HG03565 (cell line): Measurements from ENCODE around the gene ARHGAP15.

Experiments used
- ATAC-seq: cut with Tn5 transposase; IDR thresholded peaks from one replicate; pipeline ENCODE4 v1.9.1; 2021; ENCODE audit warnings: mild to moderate bottlenecking, moderate library complexity; ENCODE audit not compliant: unreplicated experiment

ARHGAP15 gene

DNA sequence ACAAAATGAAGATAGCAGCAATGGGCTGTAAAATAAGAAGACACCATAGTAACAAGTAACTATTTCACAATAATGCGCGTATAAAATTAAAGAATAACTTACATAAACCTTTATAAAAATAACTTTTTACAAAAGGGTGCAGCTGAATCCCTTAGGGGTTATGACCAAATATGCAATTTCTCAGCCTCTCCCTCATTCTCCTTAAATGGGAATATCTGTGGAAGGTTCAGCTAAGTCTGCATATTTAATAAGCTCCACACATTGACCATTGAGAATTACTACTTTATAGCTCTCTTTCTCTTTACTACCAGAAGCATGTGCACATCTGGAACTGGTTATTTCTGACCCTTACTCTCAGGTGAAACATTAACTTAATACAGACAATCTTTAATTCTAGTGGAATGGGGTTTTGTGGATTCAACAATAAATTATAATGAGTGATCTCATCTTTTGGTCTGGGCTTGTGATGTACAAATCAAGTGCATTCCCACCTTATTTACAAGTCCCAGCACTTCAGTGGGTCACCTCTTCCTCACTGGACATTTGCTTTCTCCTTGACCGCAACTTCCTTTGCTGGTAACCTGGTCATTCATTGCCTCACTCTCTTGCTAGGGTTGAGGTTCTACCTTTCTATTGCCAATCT lies 15.7 kb downstream of the ARHGAP15 start:
- no peak for ATAC-seq

- no peak for ATAC-seq
These were observed 17.1 kb downstream of the ARHGAP15 start for GRCh38 chr2:143146366-143146765.

- no peak for ATAC-seq
These were observed 17.8 kb downstream of the ARHGAP15 start for GRCh38 chr2:143146815-143147530.

- ATAC-seq: no peak
These were observed 18.8 kb downstream of the ARHGAP15 start for GRCh38 chr2:143148011-143148410.

DNA sequence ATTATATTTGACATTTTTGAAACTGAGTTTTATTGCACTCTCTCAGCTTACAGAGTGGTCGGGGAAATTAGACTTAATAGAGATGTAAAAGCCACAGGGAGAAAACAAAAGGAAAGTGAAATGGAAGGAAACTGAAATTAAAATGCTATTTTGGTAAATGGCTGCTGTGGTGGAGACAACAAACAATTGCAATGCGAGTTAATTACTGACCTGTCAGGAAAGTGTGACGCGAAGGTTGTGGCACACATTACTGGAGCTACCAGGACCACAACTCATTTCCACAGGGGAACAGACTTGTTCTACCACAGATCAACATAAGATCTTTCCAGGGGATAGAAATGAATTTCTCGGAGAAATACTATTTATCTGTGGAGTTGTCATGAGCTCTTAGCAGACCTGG lies 19.5 kb downstream of the ARHGAP15 start:
- peak; percentile 33 for ATAC-seq

DNA sequence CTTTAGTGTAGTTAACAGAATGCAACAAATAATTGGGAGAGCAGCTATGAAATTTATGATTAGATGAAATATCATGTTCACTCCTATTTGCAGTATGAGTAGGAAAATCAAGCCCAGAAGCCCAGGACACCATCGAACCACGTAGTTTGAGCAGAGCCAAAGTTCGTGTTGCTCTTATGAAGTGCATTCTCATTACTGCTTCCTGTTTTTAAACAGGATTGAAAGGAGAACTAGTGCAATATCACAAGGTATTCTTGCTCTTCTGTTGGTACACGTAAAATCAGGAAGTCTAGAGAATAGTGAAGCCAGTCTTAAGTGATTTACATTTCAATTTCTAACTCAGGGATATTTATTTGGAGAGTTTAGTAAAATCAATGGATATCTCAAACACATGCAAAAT lies 21.1 kb downstream of the ARHGAP15 start:
- peak; percentile 69 for ATAC-seq

DNA sequence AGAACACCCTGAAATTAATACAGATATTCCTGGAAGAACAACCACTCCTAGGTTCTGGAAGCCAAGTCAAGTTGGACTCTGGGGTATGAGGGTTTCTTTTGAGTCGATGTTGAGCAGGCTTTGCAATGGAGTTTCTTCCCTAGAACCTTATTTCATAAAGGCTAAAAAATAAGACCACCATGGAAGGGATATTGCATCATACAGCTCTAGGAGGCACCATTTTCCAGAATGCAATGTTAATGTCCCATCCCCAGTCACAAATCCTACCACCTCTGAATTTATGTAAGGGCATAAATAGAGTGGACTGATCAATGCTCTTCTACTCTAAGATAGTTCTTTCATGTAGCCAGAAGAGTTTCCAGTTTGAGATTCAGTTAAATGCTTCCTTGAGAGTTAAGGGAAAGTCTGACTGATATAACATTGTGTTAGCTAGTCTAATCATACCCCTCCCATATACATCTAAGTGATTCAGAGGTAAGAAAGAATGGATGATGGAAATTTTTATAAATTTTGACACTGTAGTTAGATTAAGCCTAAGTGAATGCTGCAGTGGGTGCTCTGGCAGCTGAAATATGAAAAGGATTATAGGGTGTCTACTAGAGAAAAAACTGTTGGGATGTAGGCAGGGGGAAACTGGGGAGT lies 22.0 kb downstream of the ARHGAP15 start:
- no peak for ATAC-seq

GRCh38 chr2:143152219-143152618 lies 23.0 kb downstream of the ARHGAP15 start:
- ATAC-seq: no peak

DNA sequence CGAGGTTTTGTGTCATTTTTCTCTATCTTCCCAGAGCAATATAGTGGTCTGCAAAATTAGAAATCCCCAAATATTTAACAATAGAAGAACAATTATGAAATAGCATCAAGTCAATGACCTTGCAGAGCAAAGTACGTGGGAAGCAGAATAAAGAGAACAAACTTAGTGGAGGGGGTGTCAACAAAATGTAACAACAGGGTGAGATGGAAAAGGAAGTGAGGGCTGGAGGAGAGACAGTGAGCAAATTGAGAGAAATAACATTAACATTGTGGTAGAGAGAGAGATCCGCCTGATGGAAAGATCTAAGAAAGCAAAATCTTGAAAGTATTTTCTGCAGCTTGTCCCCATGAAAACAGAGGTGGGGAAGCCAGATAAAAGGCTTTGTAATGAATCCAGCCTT lies 23.4 kb downstream of the ARHGAP15 start:
- ATAC-seq: no peak

DNA sequence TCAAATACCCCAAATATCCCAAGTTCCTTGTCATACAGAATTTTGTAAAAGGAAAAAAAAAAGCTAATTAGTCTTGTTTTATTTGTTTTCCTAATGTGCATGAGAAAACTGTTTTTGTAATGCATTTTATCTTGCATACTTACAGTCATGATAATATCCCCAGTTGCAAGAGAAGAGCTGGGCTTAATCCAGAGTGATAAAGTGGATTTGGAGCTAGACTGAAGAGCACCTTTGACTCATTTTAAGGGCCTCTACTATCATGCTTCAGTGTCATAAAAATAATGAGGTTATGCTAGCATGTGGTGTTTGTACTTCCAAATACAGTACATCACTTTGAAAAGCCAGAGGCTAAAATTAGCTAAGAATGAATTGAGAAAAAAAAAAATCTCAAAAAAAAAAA lies 26.4 kb downstream of the ARHGAP15 start:
- no peak for ATAC-seq

- no peak for ATAC-seq
These were observed 27.8 kb downstream of the ARHGAP15 start for GRCh38 chr2:143157001-143157400.

DNA sequence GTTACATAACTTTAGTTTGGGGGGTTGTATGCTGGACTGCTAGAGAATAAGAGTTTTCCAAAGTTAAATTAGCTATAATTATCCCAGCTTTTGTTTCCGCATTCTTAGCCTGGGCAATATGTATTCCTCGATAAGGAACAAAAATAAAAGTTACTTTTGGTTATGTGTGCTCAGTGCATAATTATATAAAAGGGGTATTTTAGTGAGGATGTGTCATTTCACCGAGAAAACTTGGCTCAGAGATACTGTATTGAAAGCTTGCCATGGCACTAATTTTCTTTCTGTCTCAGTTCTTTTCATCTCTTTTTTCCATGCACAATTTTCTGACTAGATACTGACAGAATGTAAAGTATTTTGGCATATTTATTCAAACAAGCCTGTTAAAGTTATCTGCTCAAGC lies 28.2 kb downstream of the ARHGAP15 start:
- no peak for ATAC-seq

DNA sequence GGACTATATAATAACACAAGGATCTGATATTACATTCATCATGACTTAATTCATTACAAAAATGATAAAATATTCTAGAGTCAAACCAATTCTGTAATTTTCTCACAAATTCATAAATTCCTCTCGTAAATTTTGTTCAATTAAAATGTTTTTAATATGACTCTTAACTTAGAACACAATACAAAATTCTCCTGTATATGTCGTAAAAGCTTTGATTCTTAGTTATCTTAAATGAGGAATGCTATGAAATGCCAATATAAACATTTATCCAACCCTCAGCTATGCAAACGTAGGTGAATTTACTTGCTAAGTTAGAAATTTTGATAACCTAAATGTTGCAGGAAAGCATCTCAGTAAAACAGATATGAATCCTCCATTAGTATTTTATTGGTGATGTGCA lies 28.9 kb downstream of the ARHGAP15 start:
- no peak for ATAC-seq

- ATAC-seq: peak; percentile 38
These were observed 29.6 kb downstream of the ARHGAP15 start for GRCh38 chr2:143158551-143159485.

- ATAC-seq: no peak
These were observed 30.2 kb downstream of the ARHGAP15 start for GRCh38 chr2:143159486-143159840.

- ATAC-seq: no peak
These were observed 31.8 kb downstream of the ARHGAP15 start for GRCh38 chr2:143160732-143161707.

GRCh38 chr2:143162123-143162837 lies 33.1 kb downstream of the ARHGAP15 start:
- peak; percentile 76 for ATAC-seq

DNA sequence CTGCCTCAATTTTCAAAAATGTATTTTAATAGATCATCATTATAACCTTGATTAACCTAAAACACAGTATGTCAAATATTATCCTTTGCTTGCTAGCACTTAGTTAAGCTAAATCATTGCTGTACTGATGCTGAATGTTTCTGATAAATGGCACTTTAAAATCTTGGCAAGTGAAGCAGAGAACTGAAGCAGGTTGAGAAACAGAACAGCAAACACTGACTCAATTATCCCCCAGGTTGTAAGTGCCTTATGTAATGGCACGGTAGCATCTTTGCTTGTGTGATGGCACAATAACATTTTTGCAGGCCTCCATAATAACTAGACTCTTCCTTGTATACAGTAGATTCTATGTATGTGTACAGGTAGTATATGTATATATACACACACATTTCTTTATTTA lies 33.8 kb downstream of the ARHGAP15 start:
- ATAC-seq: no peak

DNA sequence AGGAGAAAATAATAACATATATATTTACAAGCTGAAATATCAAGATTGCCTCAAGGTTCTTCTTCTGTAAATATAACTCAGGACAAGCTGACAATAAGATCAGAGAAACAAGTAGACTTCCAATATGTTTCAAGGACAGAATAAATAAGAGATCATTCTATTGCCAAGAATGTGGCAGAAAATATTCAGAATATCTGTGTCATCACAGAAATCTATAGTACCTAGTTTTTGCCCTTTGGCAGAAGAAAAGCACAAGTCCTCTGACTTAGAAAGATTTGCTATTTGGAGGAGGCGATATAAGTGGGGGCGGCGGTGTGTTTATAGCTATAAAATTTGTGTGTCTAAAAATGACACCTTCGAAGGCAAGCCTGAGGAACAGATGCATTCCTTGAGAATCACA lies 34.3 kb downstream of the ARHGAP15 start:
- no peak for ATAC-seq
